Naive thymus-derived CD4-positive, alpha-beta T cell (primary cell): ENCODE measurements around the gene RHOBTB3. TPM values are rescaled to one million over a fixed set of nuclear protein-coding genes. Genes with fewer than 3 reads are reported as not detected.

ENCODE experiments used
- ATAC-seq: fragments of 150-1000 bp; cut with Tn5 transposase; 2 replicates; pipeline ENCODE4 v1.10.0; 2021; ENCODE audit warnings: mild to moderate bottlenecking, moderate library complexity
- CTCF ChIA-PET: fragments of 350-600 bp; sonication (Branson Sonifier 250); formaldehyde crosslinking; loops from one replicate; lab custom pipeline; 2021; ENCODE audit warnings: antibody characterized with exemption; lab: Charles Lee
- POLR2A ChIA-PET: fragments of 350-600 bp; sonication (Branson Sonifier 250); formaldehyde crosslinking; loops from one replicate; lab custom pipeline; 2021; ENCODE audit warnings: antibody characterized with exemption, inconsistent platforms; lab: Charles Lee
- DNase-seq, 9 donors: peaks; one replicate each; pipeline versions ENCODE4 v3.0.0 to v3.0.0-alpha.2; 2020 to 2022; ENCODE audit warnings: mixed read lengths in 1 of 9
- H3K27ac ChIP-seq: one replicate; pipeline ENCODE4 v1.7.0; 2013; ENCODE audit warnings: mild to moderate bottlenecking, low read depth, low read length, moderate library complexity
- H3K27me3 ChIP-seq, 2 donors: one replicate each; pipeline ENCODE4 v1.7.0; 2013; ENCODE audit warnings: low read length in 2 of 2, mild to moderate bottlenecking in 2 of 2, moderate library complexity in 2 of 2; ENCODE audit not compliant: control insufficient read depth in 2 of 2, insufficient read depth in 2 of 2
- H3K36me3 ChIP-seq, 3 experiments: 1 replicate in 2 of 3; 2 replicates in 1 of 3; pipeline ENCODE4 v1.7.0; 2013; ENCODE audit warnings: low read length in 3 of 3, mild to moderate bottlenecking in 3 of 3, moderate library complexity in 1 of 3; ENCODE audit not compliant: insufficient read depth in 3 of 3, control insufficient read depth in 2 of 3
- H3K4me1 ChIP-seq, 2 donors: one replicate each; pipeline ENCODE4 v1.7.0; 2013; ENCODE audit warnings: low read length in 2 of 2, mild to moderate bottlenecking in 2 of 2, moderate library complexity in 1 of 2; ENCODE audit not compliant: control insufficient read depth in 2 of 2, insufficient read depth in 2 of 2
- H3K4me3 ChIP-seq: 2 replicates; pipeline ENCODE4 v1.7.0; 2013; ENCODE audit warnings: mild to moderate bottlenecking, low read length
- H3K9me3 ChIP-seq, 3 experiments: 1 replicate in 2 of 3; 2 replicates in 1 of 3; pipeline ENCODE4 v1.7.0; 2013; ENCODE audit warnings: low read length in 3 of 3; ENCODE audit not compliant: control insufficient read depth in 2 of 3
- H3K27ac Mint-ChIP-seq, 9 donors: one replicate each; pipeline ENCODE4 v1.8.0; 2020 to 2022; ENCODE audit warnings: mixed read lengths in 9 of 9, mild to moderate bottlenecking in 8 of 9, moderate library complexity in 5 of 9, inconsistent platforms in 2 of 9
- H3K27me3 Mint-ChIP-seq, 5 donors: one replicate each; pipeline ENCODE4 v1.8.0; 2021 to 2022; ENCODE audit warnings: mixed read lengths in 5 of 5, mild to moderate bottlenecking in 1 of 5
- H3K36me3 Mint-ChIP-seq, 5 donors: one replicate each; pipeline ENCODE4 v1.8.0; 2020 to 2022; ENCODE audit warnings: mixed read lengths in 5 of 5, mild to moderate bottlenecking in 3 of 5, inconsistent platforms in 1 of 5
- H3K4me1 Mint-ChIP-seq, 7 donors: one replicate each; pipeline ENCODE4 v1.8.0; 2020 to 2022; ENCODE audit warnings: mixed read lengths in 7 of 7, mild to moderate bottlenecking in 3 of 7, inconsistent platforms in 1 of 7
- H3K4me3 Mint-ChIP-seq, 10 donors: one replicate each; pipeline ENCODE4 v1.8.0; 2020 to 2022; ENCODE audit warnings: mild to moderate bottlenecking in 10 of 10, mixed read lengths in 10 of 10, moderate library complexity in 6 of 10, inconsistent platforms in 2 of 10
- H3K9me3 Mint-ChIP-seq, 11 donors: one replicate each; pipeline ENCODE4 v1.8.0; 2020 to 2022; ENCODE audit warnings: mixed read lengths in 11 of 11, mild to moderate bottlenecking in 4 of 11, inconsistent platforms in 1 of 11, moderate library complexity in 1 of 11
- intact Hi-C, 2 donors: fragments of 100-400 bp; cut with micrococcal nuclease; formaldehyde crosslinking; loops; one replicate each; pipeline ENCODE4 v1.15.1; 2023
- polyA plus RNA-seq, 2 donors: library from polyadenylated mRNA; unstranded; fragments of 300-500 nt; fragmentation: Illumina TruSeq; gene quantifications; one replicate each; pipeline ENCODE4 v1.2.3, GENCODE V29; 2021
- total RNA-seq, 6 experiments: library from RNA in 5 of 6; stranded (reverse) in 5 of 6; gene quantifications; 1 replicate in 5 of 6; 2 replicates in 1 of 6; pipeline ENCODE4 v1.2.3 and lab custom pipeline; 2021 to 2026

The RHOBTB3 gene
- total and polyA plus RNA-seq, 7 experiments from 2014 or later, result 0.24 to 9.6 (median 4.6) TPM

GRCh38 chr5:95798545-95798944, 67.4 kb downstream of the RHOBTB3 start:
- ATAC-seq (no peak), DNase-seq (no peak)
- Histone ChIP-seq H3K4me3 (no peak overlapping the region), H3K27ac (no peak overlapping the region), H3K9me3 (no peaks in the 10 kb centered on the region), H3K36me3 (no peaks in the 10 kb centered on the region), H3K4me1 (no peaks in the 10 kb centered on the region), H3K27me3 (no peaks in the 10 kb centered on the region)
- Mint-ChIP-seq H3K4me3 (no peak overlapping the region), H3K27ac (no peak overlapping the region), H3K36me3 (peaks cover 0 to 22% (median 6%) of the 10 kb centered on the region in 5 donors), H3K27me3 (peaks cover 0 to 5% (median 0%) of the 10 kb centered on the region in 5 donors), H3K9me3 (peaks cover 0 to 1% (median 0%) of the 10 kb centered on the region in 11 donors), H3K4me1 (peaks cover 0 to 17% (median 2%) of the 10 kb centered on the region in 7 donors)
- ChIA-PET POLR2A (no interaction called here), CTCF (no interaction called here)
- intact Hi-C loops, result no loop called here

GRCh38 chr5:95799191-95799835, 68.2 kb downstream of the RHOBTB3 start:
- Mint-ChIP-seq H3K4me1 (peaks cover 0 to 17% (median 2%) of the 10 kb centered on the region in 7 donors), H3K27me3 (peaks cover 0 to under 1% (median 0%) of the 10 kb centered on the region in 5 donors), H3K4me3 (no peak overlapping the region), H3K9me3 (peaks cover 0 to 1% (median 0%) of the 10 kb centered on the region in 11 donors), H3K27ac (no peak overlapping the region), H3K36me3 (peaks cover 0 to 18% (median 9%) of the 10 kb centered on the region in 5 donors)
- Histone ChIP-seq H3K4me1 (no peaks in the 10 kb centered on the region), H3K36me3 (no peaks in the 10 kb centered on the region), H3K27me3 (no peaks in the 10 kb centered on the region), H3K4me3 (no peak overlapping the region), H3K9me3 (no peaks in the 10 kb centered on the region), H3K27ac (no peak overlapping the region)
- ChIA-PET CTCF (interaction anchor here (0.5 kb wide), 1 partner anchor 53 kb away, joined by 3 read pairs; no protein-coding TSS in a partner anchor), POLR2A (no interaction called here)
- intact Hi-C loops, result no loop called here
- DNase-seq (no peak), ATAC-seq (no peak)

- CTCF ChIA-PET, result interaction anchor here (1.2 kb wide), 1 partner anchor 20 kb away, joined by 3 read pairs; no protein-coding TSS in a partner anchor
- POLR2A ChIA-PET, result interaction anchor here (0.7 kb wide), 1 partner anchor 12 kb away, joined by 4 read pairs; no protein-coding TSS in a partner anchor
- intact Hi-C loops, result no loop called here
These were observed 69.4 kb downstream of the RHOBTB3 start for GRCh38 chr5:95800553-95800952.

GRCh38 chr5:95801532-95801931, 70.4 kb downstream of the RHOBTB3 start:
- peaks cover 0 to 17% (median 3%) of the 10 kb centered on the region in 7 donors for H3K4me1 Mint-ChIP-seq
- no peaks in the 10 kb centered on the region for H3K27me3 ChIP-seq
- ChIA-PET CTCF (interaction anchor here (1.4 kb wide), 1 partner anchor 20 kb away, joined by 7 read pairs; no protein-coding TSS in a partner anchor), POLR2A (no interaction called here)
- intact Hi-C loops, result no loop called here
- no peaks in the 10 kb centered on the region for H3K9me3 ChIP-seq
- peaks cover 0 to 2% (median 0%) of the 10 kb centered on the region in 11 donors for H3K9me3 Mint-ChIP-seq
- no peak overlapping the region for H3K4me3 Mint-ChIP-seq
- no peak overlapping the region for H3K27ac ChIP-seq
- H3K36me3 Mint-ChIP-seq, result peaks cover 0 to 24% (median 17%) of the 10 kb centered on the region in 5 donors
- H3K36me3 ChIP-seq, result no peaks in the 10 kb centered on the region
- peak overlapping the region in 1 of 9 donors; percentile 47 for H3K27ac Mint-ChIP-seq
- H3K4me3 ChIP-seq, result no peak overlapping the region
- H3K4me1 ChIP-seq, result no peaks in the 10 kb centered on the region
- ATAC-seq (no peak), DNase-seq (no peak)
- H3K27me3 Mint-ChIP-seq, result no peaks in the 10 kb centered on the region

More at GRCh38 chr5:95800553-95800952, 69.4 kb downstream of the RHOBTB3 start:
- Mint-ChIP-seq H3K27me3 (no peaks in the 10 kb centered on the region), H3K4me3 (no peak overlapping the region), H3K9me3 (peaks cover 0 to 2% (median 0%) of the 10 kb centered on the region in 11 donors), H3K4me1 (peaks cover 0 to 17% (median 3%) of the 10 kb centered on the region in 7 donors), H3K27ac (no peak overlapping the region), H3K36me3 (peaks cover 0 to 24% (median 14%) of the 10 kb centered on the region in 5 donors)
- ATAC-seq (no peak), DNase-seq (no peak)
- Histone ChIP-seq H3K4me1 (no peaks in the 10 kb centered on the region), H3K27ac (no peak overlapping the region), H3K27me3 (no peaks in the 10 kb centered on the region), H3K4me3 (no peak overlapping the region), H3K9me3 (no peaks in the 10 kb centered on the region), H3K36me3 (no peaks in the 10 kb centered on the region)

GRCh38 chr5:95801961-95802360, 70.8 kb downstream of the RHOBTB3 start:
- intact Hi-C loops, result no loop called here
- peaks cover 0 to 2% (median 0%) of the 10 kb centered on the region in 11 donors for H3K9me3 Mint-ChIP-seq
- H3K27me3 Mint-ChIP-seq, result no peaks in the 10 kb centered on the region
- H3K4me3 Mint-ChIP-seq, result no peak overlapping the region
- Histone ChIP-seq H3K27me3 (no peaks in the 10 kb centered on the region), H3K36me3 (no peaks in the 10 kb centered on the region), H3K4me3 (no peak overlapping the region), H3K27ac (no peak overlapping the region), H3K4me1 (no peaks in the 10 kb centered on the region), H3K9me3 (no peaks in the 10 kb centered on the region)
- ChIA-PET POLR2A (interaction anchor here (1.5 kb wide), 1 partner anchor 10 kb away, joined by 4 read pairs; no protein-coding TSS in a partner anchor), CTCF (interaction anchor here (1.4 kb wide), 1 partner anchor 21 kb away, joined by 7 read pairs; no protein-coding TSS in a partner anchor)
- peaks cover 0 to 24% (median 17%) of the 10 kb centered on the region in 5 donors for H3K36me3 Mint-ChIP-seq
- H3K4me1 Mint-ChIP-seq, result peaks cover 0 to 17% (median 3%) of the 10 kb centered on the region in 7 donors
- no peak for ATAC-seq
- H3K27ac Mint-ChIP-seq, result no peak overlapping the region
- no peak for DNase-seq

- Histone ChIP-seq H3K27me3 (no peaks in the 10 kb centered on the region), H3K9me3 (no peaks in the 10 kb centered on the region), H3K4me3 (no peak overlapping the region), H3K4me1 (peaks cover 11 to 12% of the 10 kb centered on the region in 2 donors), H3K36me3 (no peaks in the 10 kb centered on the region), H3K27ac (no peak overlapping the region)
- Mint-ChIP-seq H3K4me1 (peaks cover 11 to 27% (median 15%) of the 10 kb centered on the region in 7 donors), H3K9me3 (peaks cover 0 to 2% (median 0%) of the 10 kb centered on the region in 11 donors), H3K4me3 (no peak overlapping the region), H3K36me3 (peaks cover 0 to 20% (median 9%) of the 10 kb centered on the region in 5 donors), H3K27ac (no peak overlapping the region), H3K27me3 (no peaks in the 10 kb centered on the region)
- ATAC-seq (no peak), DNase-seq (no peak)
- intact Hi-C loops, result no loop called here
- ChIA-PET POLR2A (interaction anchor here (1.4 to 8.4 kb wide), 3 partner anchors 9 to 40 kb away, joined by 3 to 138 read pairs (median 4); partner anchors contain the start of gene GLRX), CTCF (interaction anchor here (0.9 to 3.0 kb wide), 4 partner anchors 22 to 157 kb away, joined by 3 to 13 read pairs (median 4); no protein-coding TSS in a partner anchor)
These were observed 72.4 kb downstream of the RHOBTB3 start for GRCh38 chr5:95803271-95804148.
